ENCODE data around the gene CFAP119. TPM values are rescaled to one million over a fixed set of nuclear protein-coding genes. Genes with fewer than 3 reads are reported as not detected.

Gene CFAP119
- total and polyA plus RNA-seq, 2 of the 8 experiments (the other 6 are each of a cell fraction or from before 2014, with no cell fraction given), result 5.6 to 6.0 TPM

GRCh38 chr16:30766206-30766932 lies 4.5 kb upstream of the CFAP119 start (continued):
- no peak for TF ChIP-seq USF2 (IDR thresholded peaks at IDR 0.05; ENCODE audit: low read length)
- TF ChIP-seq GABPA (IDR thresholded peaks at IDR 0.05; ENCODE audit: borderline replicate concordance, insufficient read depth, low read length), result no peak
- no peak for TF ChIP-seq E2F6 (IDR thresholded peaks at IDR 0.05)
- no peak for TF ChIP-seq MAFK (IDR thresholded peaks at IDR 0.05; ENCODE audit: low read depth, low read length)
- TF ChIP-seq ASH2L (IDR thresholded peaks at IDR 0.05; ENCODE audit: low read length), result no peak
- TF ChIP-seq SP4 (IDR thresholded peaks at IDR 0.05; ENCODE audit: low read length), result no peak

All from H1 (cell line).